ENCODE results near the gene TMCC3. TPM values are rescaled to one million over a fixed set of nuclear protein-coding genes. Genes with fewer than 3 reads are reported as not detected.

The TMCC3 gene
- total RNA-seq, 1 donor from 2014 or later, result 0.05 TPM

DNA sequence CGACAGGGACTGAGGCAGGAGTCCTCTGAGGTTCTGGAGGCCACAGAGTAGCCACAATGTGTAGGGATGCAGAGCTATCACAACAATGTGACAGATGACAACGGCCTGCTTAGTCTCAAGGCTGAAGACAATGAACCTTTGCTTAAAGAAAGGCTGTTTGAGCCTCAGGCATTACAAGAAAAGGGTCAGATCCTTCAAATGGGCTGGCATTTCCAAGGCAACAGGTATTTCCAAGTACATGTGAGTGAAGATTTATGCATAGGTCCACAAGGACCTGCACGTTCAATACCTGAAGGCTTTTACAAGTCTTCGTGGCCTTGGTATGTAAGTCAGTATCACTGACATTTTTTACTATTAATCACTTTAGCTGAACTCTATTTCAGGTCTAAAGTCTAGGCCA, 62.0 kb downstream of the TMCC3 start:
- Mint-ChIP-seq H3K4me3 (ENCODE audit: low read depth) (no peak overlapping the region), H3K27ac (no peak overlapping the region), H3K4me1 (ENCODE audit: low read depth) (no peaks in the 10 kb centered on the region), H3K27me3 (ENCODE audit: low read depth) (no peaks in the 10 kb centered on the region), H3K9me3 (no peaks in the 10 kb centered on the region), H3K36me3 (ENCODE audit: low read depth) (no peaks in the 10 kb centered on the region)
- DNase-seq (ENCODE audit: low spot score), result no peak
- intact Hi-C loops (cut with micrococcal nuclease), result no loop called here

DNA sequence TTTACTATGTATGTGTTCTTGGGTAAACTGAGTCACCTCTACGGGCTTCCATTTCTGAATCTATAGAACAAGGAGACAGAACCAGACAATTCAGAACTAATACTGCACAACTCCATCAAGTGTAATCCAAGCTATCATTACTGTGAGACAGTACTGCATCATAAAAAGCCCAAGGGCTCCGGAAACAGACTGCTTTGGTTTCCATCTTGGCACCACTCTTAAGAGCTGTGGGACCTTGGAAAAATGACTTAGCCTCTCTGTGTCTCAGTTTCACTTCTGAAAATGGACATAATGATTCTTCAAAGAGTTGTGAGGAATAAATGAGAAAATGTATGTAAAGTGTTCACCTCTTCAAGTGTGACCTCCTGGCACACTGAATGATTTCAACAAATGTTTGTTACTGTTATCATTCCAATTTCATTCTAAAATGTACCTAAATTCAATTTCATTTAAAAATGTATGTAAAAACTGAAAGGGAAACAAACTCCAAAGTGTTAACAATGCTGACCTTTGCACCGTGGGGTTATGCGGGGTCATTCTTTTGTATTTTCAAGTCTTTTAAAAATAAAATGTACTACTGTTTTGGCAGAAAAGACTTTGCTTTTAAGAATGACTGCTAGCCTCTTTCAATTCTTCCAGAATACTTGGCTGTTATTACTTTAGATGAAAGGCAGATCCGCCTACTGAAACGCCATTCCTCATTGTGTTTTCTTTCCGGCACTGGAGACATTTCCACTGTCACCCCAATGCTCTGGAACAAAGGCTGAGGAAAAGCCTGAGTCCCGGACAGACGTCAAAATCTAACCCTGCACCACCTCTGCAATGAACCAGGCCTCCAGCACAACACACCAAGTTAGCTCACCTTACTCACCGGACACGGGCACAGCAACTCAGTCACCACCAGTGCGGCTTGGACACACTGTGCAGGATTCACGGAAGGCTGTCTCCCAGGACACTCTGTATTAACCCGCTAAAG, 62.8 kb downstream of the TMCC3 start:
- Mint-ChIP-seq H3K9me3 (no peaks in the 10 kb centered on the region), H3K27me3 (ENCODE audit: low read depth) (no peaks in the 10 kb centered on the region), H3K4me1 (ENCODE audit: low read depth) (no peaks in the 10 kb centered on the region), H3K4me3 (ENCODE audit: low read depth) (no peak overlapping the region), H3K36me3 (ENCODE audit: low read depth) (no peaks in the 10 kb centered on the region), H3K27ac (no peak overlapping the region)
- DNase-seq (ENCODE audit: low spot score), result no peak
- intact Hi-C loops (cut with micrococcal nuclease), result no loop called here

DNA sequence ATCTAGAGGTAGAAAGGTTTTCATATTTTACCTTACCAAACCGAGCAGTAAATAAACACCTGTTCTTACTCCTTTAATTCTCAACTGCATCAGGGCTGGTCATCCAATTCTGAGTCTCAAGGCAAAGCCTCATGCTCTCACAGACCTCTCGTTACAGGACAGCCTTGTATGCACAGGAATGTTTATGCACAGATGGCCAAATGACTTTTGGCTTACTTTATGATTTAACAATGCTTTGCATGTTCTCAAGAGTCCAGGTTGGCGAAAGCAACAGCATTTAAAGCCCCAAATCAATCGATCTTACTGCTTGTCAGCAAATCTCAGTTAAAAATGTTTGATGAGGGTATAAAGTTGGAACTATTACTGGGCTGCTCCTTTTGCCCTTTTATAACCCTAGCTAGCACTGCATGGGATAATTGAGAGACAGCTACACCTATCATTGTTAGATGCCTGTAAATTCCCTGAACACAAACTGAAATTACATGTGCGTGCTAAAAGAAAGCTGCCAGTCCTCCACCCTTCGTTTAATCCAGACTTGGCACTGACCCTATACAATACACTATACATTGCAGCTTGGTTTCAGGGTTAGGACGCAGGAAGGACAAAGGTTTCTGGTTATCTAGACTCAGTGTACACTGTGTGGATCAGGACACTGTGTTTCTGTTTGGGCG, 63.6 kb downstream of the TMCC3 start:
- intact Hi-C loops (cut with micrococcal nuclease), result no loop called here
- DNase-seq (ENCODE audit: low spot score), result no peak
- Mint-ChIP-seq H3K27me3 (ENCODE audit: low read depth) (no peaks in the 10 kb centered on the region), H3K27ac (no peak overlapping the region), H3K9me3 (no peaks in the 10 kb centered on the region), H3K4me1 (ENCODE audit: low read depth) (no peaks in the 10 kb centered on the region), H3K36me3 (ENCODE audit: low read depth) (no peaks in the 10 kb centered on the region), H3K4me3 (ENCODE audit: low read depth) (no peak overlapping the region)

DNA sequence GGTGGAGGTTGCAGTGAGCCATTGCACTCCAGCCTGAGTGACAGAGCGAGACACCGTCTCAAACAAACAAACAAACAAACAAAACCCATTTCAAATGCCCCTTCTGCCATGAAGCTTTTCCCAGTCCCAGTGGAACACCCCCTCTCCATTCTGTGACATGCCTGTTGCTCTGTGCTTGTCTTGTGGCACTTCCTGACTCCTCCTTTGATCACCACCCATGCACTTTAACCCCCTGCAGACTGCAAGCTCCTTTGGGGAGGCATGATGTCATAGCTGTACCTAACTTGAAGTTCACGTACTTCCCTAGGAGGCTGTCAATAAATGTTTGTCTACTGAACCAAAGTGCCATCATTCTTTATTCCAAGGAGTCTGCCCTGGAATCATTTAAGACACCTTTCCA, 64.7 kb downstream of the TMCC3 start:
- no peaks in the 10 kb centered on the region for H3K4me1 Mint-ChIP-seq (ENCODE audit: low read depth)
- no peaks in the 10 kb centered on the region for H3K27me3 Mint-ChIP-seq (ENCODE audit: low read depth)
- H3K9me3 Mint-ChIP-seq, result no peaks in the 10 kb centered on the region
- no peak overlapping the region for H3K27ac Mint-ChIP-seq
- intact Hi-C loops (cut with micrococcal nuclease), result no loop called here
- H3K4me3 Mint-ChIP-seq (ENCODE audit: low read depth), result no peak overlapping the region
- DNase-seq (ENCODE audit: low spot score), result no peak
- H3K36me3 Mint-ChIP-seq (ENCODE audit: low read depth), result no peaks in the 10 kb centered on the region

DNA sequence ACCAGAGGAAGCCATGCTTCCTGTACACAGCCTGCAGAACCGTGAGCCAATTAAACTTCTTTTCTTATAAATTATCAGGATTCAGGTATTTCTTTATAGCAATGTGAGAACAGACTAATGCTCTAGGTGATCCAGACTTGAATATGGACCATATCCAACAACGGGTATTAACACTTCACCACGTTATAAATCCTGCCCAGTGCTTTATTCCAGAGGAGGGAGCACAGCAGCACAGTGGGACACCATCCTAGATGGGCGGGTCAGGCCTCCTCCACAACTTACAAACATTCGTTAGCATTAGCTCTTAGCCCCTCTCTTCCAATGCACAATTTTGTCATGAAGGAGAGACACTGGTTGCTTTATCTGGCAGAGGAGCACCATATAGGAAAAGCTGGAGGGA, 66.0 kb downstream of the TMCC3 start:
- H3K4me3 Mint-ChIP-seq (ENCODE audit: low read depth), result no peak overlapping the region
- no peak for DNase-seq (ENCODE audit: low spot score)
- H3K4me1 Mint-ChIP-seq (ENCODE audit: low read depth), result no peaks in the 10 kb centered on the region
- H3K27me3 Mint-ChIP-seq (ENCODE audit: low read depth), result no peaks in the 10 kb centered on the region
- H3K27ac Mint-ChIP-seq, result no peak overlapping the region
- intact Hi-C loops (cut with micrococcal nuclease), result no loop called here
- no peaks in the 10 kb centered on the region for H3K36me3 Mint-ChIP-seq (ENCODE audit: low read depth)
- H3K9me3 Mint-ChIP-seq, result no peaks in the 10 kb centered on the region

DNA sequence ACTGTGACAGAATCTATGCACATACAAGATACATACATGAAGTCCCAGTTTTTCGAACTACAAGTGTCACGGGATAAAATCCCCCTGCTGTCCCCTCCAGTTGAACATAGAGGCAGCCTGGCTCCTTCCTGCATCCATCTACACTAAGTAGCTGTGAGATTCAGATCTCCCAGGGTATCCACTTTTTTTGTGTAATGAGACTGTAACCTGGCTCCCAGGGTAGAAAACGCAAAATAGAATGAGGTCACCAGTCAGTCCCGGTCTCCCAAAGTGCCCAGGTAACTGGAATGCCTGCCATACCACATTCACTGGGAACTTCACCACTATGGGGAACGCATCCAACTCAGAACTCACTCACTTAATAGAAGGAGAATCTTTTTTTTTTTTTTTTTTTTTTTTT, 67.8 kb downstream of the TMCC3 start:
- H3K36me3 Mint-ChIP-seq (ENCODE audit: low read depth), result no peaks in the 10 kb centered on the region
- no peaks in the 10 kb centered on the region for H3K4me1 Mint-ChIP-seq (ENCODE audit: low read depth)
- H3K27me3 Mint-ChIP-seq (ENCODE audit: low read depth), result no peaks in the 10 kb centered on the region
- H3K4me3 Mint-ChIP-seq (ENCODE audit: low read depth), result no peak overlapping the region
- no peak overlapping the region for H3K27ac Mint-ChIP-seq
- H3K9me3 Mint-ChIP-seq, result no peaks in the 10 kb centered on the region
- no peak for DNase-seq (ENCODE audit: low spot score)
- intact Hi-C loops (cut with micrococcal nuclease), result no loop called here

DNA sequence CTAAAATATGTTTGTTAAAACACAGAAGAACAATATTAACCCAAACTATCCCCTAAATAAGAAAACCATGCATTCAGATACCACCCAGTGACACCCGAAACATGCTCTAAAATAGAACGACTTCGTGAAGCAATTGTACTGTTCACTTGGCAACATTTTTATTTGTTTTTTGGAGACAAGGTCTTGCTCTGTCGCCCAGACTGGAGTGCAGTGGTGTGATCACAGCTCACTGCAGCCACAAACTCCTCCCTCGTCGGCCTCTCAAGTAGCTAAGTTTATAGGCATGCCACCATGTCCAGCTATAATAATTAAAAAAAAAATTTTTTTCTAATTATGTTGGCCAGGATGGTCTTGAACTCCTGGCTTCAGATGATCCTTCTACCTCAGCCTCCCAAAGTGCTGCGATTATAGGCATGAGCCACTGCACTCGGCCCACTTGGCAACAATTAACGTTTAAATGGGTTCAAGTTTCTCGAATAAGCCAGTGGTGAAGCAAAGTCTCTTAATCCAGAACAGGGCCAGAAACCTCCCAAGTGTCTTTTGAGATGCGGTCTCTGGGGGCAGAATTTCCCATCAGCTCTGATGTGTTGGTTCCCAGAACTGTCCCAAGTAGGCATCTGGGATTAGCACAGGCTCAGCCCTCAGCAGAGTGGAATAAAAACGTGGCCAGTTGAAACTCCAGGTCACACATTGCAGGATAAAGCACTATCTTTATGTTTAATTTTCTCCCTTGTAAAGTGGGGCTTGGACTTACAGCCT, 74.5 kb downstream of the TMCC3 start:
- no peak for DNase-seq (ENCODE audit: low spot score)
- H3K27me3 Mint-ChIP-seq (ENCODE audit: low read depth), result peaks cover 3% of the 10 kb centered on the region
- intact Hi-C loops (cut with micrococcal nuclease), result no loop called here
- no peaks in the 10 kb centered on the region for H3K36me3 Mint-ChIP-seq (ENCODE audit: low read depth)
- no peak overlapping the region for H3K4me3 Mint-ChIP-seq (ENCODE audit: low read depth)
- H3K9me3 Mint-ChIP-seq, result no peaks in the 10 kb centered on the region
- H3K4me1 Mint-ChIP-seq (ENCODE audit: low read depth), result no peaks in the 10 kb centered on the region
- no peak overlapping the region for H3K27ac Mint-ChIP-seq

DNA sequence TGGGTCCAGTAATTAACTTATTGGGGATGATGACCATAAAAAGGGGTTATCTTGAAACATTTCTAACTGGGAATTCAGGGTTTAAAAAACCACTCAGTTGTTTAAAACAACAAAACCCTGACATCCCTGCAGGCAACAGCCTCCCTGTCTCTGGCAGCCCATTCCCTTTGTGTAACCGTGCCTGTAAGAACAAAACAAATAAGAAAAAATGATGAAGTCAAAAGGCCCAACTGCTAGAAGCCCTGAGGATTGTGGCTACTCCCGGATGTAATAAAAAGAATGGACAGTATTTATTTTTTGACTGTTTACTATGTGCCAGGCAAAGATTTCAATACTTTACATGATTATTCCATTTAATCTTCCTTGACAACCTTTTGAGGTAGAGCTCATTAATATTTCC, 75.3 kb downstream of the TMCC3 start:
- H3K4me3 Mint-ChIP-seq (ENCODE audit: low read depth), result no peak overlapping the region
- no peak for DNase-seq (ENCODE audit: low spot score)
- no peaks in the 10 kb centered on the region for H3K9me3 Mint-ChIP-seq
- intact Hi-C loops (cut with micrococcal nuclease), result no loop called here
- H3K4me1 Mint-ChIP-seq (ENCODE audit: low read depth), result no peaks in the 10 kb centered on the region
- H3K36me3 Mint-ChIP-seq (ENCODE audit: low read depth), result no peaks in the 10 kb centered on the region
- peaks cover 3% of the 10 kb centered on the region for H3K27me3 Mint-ChIP-seq (ENCODE audit: low read depth)
- H3K27ac Mint-ChIP-seq, result no peak overlapping the region

DNA sequence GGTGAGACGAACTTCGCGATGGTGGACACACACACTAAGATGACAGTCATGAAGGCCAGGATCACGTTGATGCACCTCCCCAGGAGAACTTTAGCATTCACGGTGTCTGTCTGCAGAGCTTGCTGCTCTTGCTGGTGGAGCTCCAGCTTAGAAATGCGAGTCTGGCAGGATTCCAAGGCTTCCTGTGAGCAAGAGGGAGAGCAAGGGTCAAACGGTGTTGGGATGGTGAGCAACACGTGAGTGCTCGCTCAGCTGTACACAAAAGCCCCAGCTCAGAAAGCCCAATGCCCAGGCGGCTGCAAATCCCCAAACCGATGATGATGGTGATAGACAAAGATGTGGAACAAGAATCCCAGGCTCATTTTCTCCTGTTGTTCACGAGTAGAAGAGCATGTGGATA, 78.8 kb downstream of the TMCC3 start:
- intact Hi-C loops (cut with micrococcal nuclease), result no loop called here
- Mint-ChIP-seq H3K27me3 (ENCODE audit: low read depth) (peaks cover 15% of the 10 kb centered on the region), H3K9me3 (no peaks in the 10 kb centered on the region), H3K36me3 (ENCODE audit: low read depth) (no peaks in the 10 kb centered on the region), H3K4me1 (ENCODE audit: low read depth) (no peaks in the 10 kb centered on the region), H3K27ac (no peak overlapping the region), H3K4me3 (ENCODE audit: low read depth) (no peak overlapping the region)
- no peak for DNase-seq (ENCODE audit: low spot score)

DNA sequence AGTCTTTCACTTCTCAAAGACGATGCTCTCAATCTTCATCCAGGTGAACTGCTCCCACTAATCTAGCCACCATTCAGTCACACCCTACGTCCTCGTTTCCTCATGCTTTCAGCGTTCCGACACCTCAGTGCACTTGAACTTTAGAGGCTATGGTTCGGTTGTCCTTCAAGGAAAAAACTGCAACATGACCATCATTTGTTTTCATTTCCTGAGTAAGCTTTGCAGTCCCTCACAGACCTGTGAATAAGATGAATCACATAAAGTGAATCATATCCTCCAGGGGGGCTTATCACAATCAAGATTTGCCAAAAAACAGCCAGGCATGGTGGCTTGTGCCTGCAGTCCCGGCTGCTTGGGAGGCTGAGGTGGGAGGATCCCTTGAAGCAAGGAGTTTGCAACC, 80.2 kb downstream of the TMCC3 start:
- Mint-ChIP-seq H3K27ac (no peak overlapping the region), H3K36me3 (ENCODE audit: low read depth) (no peaks in the 10 kb centered on the region), H3K9me3 (no peaks in the 10 kb centered on the region), H3K4me3 (ENCODE audit: low read depth) (no peak overlapping the region), H3K27me3 (ENCODE audit: low read depth) (peaks cover 17% of the 10 kb centered on the region), H3K4me1 (ENCODE audit: low read depth) (no peaks in the 10 kb centered on the region)
- intact Hi-C loops (cut with micrococcal nuclease), result no loop called here
- DNase-seq (ENCODE audit: low spot score), result no peak

DNA sequence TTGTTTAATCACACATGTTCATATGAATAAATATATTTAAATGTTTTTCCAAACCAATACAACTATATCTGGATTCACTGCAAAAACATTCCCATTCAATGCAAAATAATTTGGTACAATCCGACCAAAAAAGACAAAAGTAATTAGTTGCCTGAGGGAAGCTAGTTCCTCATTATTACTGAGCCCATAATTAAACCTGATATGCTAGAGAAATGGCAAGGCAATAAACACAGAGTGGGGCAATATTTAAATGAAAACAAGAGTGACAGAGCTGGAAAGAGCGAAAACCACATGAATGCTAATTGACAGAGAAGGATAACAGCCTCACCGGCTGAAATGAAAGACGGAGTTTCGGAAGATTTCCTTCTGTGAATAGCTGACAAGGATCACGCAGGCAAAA, 82.6 kb downstream of the TMCC3 start:
- no peaks in the 10 kb centered on the region for H3K4me1 Mint-ChIP-seq (ENCODE audit: low read depth)
- peaks cover 21% of the 10 kb centered on the region for H3K27me3 Mint-ChIP-seq (ENCODE audit: low read depth)
- H3K9me3 Mint-ChIP-seq, result no peaks in the 10 kb centered on the region
- intact Hi-C loops (cut with micrococcal nuclease), result no loop called here
- no peak overlapping the region for H3K4me3 Mint-ChIP-seq (ENCODE audit: low read depth)
- DNase-seq (ENCODE audit: low spot score), result no peak
- H3K36me3 Mint-ChIP-seq (ENCODE audit: low read depth), result no peaks in the 10 kb centered on the region
- H3K27ac Mint-ChIP-seq, result no peak overlapping the region

DNA sequence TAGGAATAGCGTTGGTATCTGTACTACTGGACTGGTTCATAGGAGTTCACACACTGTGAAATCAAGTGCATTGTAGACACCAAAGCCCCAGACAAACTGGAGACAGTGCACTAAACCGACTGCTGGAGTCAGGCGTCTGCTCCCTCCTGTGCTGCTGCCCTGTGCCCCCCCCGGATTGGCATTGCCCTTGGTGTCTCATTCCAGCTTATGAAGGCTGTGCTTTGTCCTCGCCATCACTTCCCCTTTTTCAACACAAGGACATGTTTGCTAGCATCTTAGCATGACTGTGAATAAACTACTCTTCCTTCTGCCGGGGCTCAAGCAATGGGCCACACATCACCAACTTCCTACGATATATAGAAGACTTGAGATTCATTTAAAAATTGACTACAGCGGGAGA, 84.0 kb downstream of the TMCC3 start:
- DNase-seq (ENCODE audit: low spot score), result no peak
- no peaks in the 10 kb centered on the region for H3K9me3 Mint-ChIP-seq
- intact Hi-C loops (cut with micrococcal nuclease), result no loop called here
- no peak overlapping the region for H3K4me3 Mint-ChIP-seq (ENCODE audit: low read depth)
- no peaks in the 10 kb centered on the region for H3K4me1 Mint-ChIP-seq (ENCODE audit: low read depth)
- H3K27me3 Mint-ChIP-seq (ENCODE audit: low read depth), result peaks cover 21% of the 10 kb centered on the region
- no peak overlapping the region for H3K27ac Mint-ChIP-seq
- no peaks in the 10 kb centered on the region for H3K36me3 Mint-ChIP-seq (ENCODE audit: low read depth)

DNA sequence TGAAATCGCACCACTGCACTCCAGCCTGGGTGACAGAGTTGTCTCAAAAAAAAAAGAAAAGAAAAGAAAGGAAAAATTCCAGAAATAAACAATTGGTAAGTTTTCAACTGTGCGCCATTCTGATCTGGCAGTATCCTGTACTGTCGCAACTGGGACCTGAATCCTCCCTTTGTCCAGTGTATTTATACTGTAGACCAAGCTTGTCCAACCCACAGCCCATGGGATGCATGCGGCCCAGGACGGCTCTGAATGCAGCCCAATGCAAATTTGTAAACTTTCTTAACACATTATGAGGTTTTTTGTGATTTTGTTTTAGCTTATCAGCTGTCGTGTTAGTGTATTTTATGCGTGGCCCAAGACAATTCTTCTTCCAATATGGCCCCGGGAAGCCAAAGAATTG, 84.7 kb downstream of the TMCC3 start:
- Mint-ChIP-seq H3K27me3 (ENCODE audit: low read depth) (peaks cover 20% of the 10 kb centered on the region), H3K4me3 (ENCODE audit: low read depth) (no peak overlapping the region), H3K9me3 (no peaks in the 10 kb centered on the region), H3K27ac (no peak overlapping the region), H3K36me3 (ENCODE audit: low read depth) (no peaks in the 10 kb centered on the region), H3K4me1 (ENCODE audit: low read depth) (no peaks in the 10 kb centered on the region)
- intact Hi-C loops (cut with micrococcal nuclease), result no loop called here
- no peak for DNase-seq (ENCODE audit: low spot score)

Measured in activated T-helper 2 cell treated with anti-CD3 and anti-CD28 coated beads, Interferon-gamma antibody, Interleukin-2, Interleukin-4, amounts not matched to agents 10 μg/mL and 5 μg/mL and 100 μg/mL, durations not matched to agents 14 hours and 24 hours and 36 hours (primary cell).